CD8-positive, alpha-beta memory T cell (primary cell): Measurements from ENCODE around the gene GRIA1. TPM values are rescaled to one million over a fixed set of nuclear protein-coding genes. Genes with fewer than 3 reads are reported as not detected.

Experiments used
- CTCF ChIA-PET: fragments of 350-600 bp; sonication (Branson Sonifier 250); formaldehyde crosslinking; loops from one replicate; lab custom pipeline; 2021; ENCODE audit warnings: antibody characterized with exemption; lab: Charles Lee
- POLR2A ChIA-PET: fragments of 350-600 bp; sonication (Branson Sonifier 250); formaldehyde crosslinking; loops from one replicate; lab custom pipeline; 2021; ENCODE audit warnings: antibody characterized with exemption; lab: Charles Lee
- DNase-seq, 5 donors: peaks; one replicate each; pipeline versions ENCODE4 v3.0.0 to v3.0.0-alpha.2; 2020 to 2022; ENCODE audit warnings: mixed read lengths in 1 of 5
- H3K27ac ChIP-seq: one replicate; pipeline ENCODE4 v1.7.0; 2013; ENCODE audit warnings: low read depth, mild to moderate bottlenecking, low read length, moderate library complexity
- H3K27me3 ChIP-seq: 2 replicates; pipeline ENCODE4 v1.7.0; 2013; ENCODE audit warnings: low read length, mild to moderate bottlenecking; ENCODE audit not compliant: insufficient read depth, poor library complexity, severe bottlenecking
- H3K36me3 ChIP-seq: 2 replicates; pipeline ENCODE4 v1.7.0; 2013; ENCODE audit warnings: mild to moderate bottlenecking, low read length, moderate library complexity; ENCODE audit not compliant: insufficient read depth
- H3K4me1 ChIP-seq: 2 replicates; pipeline ENCODE4 v1.7.0; 2013; ENCODE audit warnings: mild to moderate bottlenecking, low read length, moderate library complexity; ENCODE audit not compliant: insufficient read depth
- H3K4me3 ChIP-seq: 2 replicates; pipeline ENCODE4 v1.7.0; 2013; ENCODE audit warnings: mild to moderate bottlenecking, low read length
- H3K9me3 ChIP-seq: 2 replicates; pipeline ENCODE4 v1.7.0; 2013; ENCODE audit warnings: mild to moderate bottlenecking, low read length
- H3K27ac Mint-ChIP-seq, 8 donors: one replicate each; pipeline ENCODE4 v1.8.0; 2020 to 2021; ENCODE audit warnings: mixed read lengths in 8 of 8, mild to moderate bottlenecking in 6 of 8, inconsistent platforms in 3 of 8, moderate library complexity in 3 of 8
- H3K27me3 Mint-ChIP-seq, 2 donors: one replicate each; pipeline ENCODE4 v1.8.0; 2020 to 2021; ENCODE audit warnings: mixed read lengths in 2 of 2, mild to moderate bottlenecking in 1 of 2, moderate library complexity in 1 of 2
- H3K36me3 Mint-ChIP-seq, 3 donors: one replicate each; pipeline ENCODE4 v1.8.0; 2020 to 2021; ENCODE audit warnings: mixed read lengths in 3 of 3, inconsistent platforms in 1 of 3, mild to moderate bottlenecking in 1 of 3
- H3K4me1 Mint-ChIP-seq, 3 donors: one replicate each; pipeline ENCODE4 v1.8.0; 2020 to 2021; ENCODE audit warnings: mixed read lengths in 3 of 3, inconsistent platforms in 1 of 3, mild to moderate bottlenecking in 1 of 3
- H3K4me3 Mint-ChIP-seq, 7 donors: one replicate each; pipeline ENCODE4 v1.8.0; 2020 to 2021; ENCODE audit warnings: mixed read lengths in 7 of 7, mild to moderate bottlenecking in 6 of 7, moderate library complexity in 4 of 7, inconsistent platforms in 2 of 7
- H3K9me3 Mint-ChIP-seq, 5 donors: one replicate each; pipeline ENCODE4 v1.8.0; 2020 to 2022; ENCODE audit warnings: mixed read lengths in 5 of 5, mild to moderate bottlenecking in 3 of 5, moderate library complexity in 2 of 5, inconsistent platforms in 1 of 5
- polyA plus RNA-seq: library from polyadenylated mRNA; unstranded; fragments of 300-500 nt; fragmentation: Illumina TruSeq; gene quantifications from one replicate; pipeline ENCODE4 v1.2.3, GENCODE V29; 2021
- total RNA-seq, 2 experiments: library from RNA; stranded (reverse); gene quantifications; one replicate each; pipeline ENCODE4 v1.2.3, GENCODE V29; 2021

The GRIA1 gene
- total and polyA plus RNA-seq, 3 experiments from 2014 or later: not detected

DNA sequence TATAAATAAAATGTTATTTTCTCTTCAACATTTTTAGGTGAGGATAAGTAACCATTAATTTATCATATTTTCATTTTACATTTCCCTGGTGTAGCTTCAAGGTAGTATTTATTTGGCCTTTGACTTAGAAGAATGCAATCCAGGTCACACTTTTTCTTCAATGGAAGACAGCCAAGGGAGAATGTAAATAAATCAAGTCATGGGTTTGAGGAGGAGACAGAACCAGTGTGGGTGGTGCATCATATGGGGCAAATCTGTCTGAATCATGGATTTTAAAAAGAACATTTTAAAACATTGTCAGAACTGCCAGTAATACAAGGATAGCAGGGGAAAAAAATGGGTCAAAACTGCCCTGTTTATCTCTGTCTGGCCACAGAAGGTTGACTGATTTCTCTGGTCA is 318.7 kb downstream of the GRIA1 start:
- Mint-ChIP-seq H3K27me3 (peaks cover 3 to 10% of the 10 kb centered on the region in 2 donors), H3K4me1 (no peaks in the 10 kb centered on the region), H3K4me3 (no peak overlapping the region), H3K36me3 (no peaks in the 10 kb centered on the region), H3K9me3 (peaks cover 0 to 2% (median 0%) of the 10 kb centered on the region in 5 donors), H3K27ac (no peak overlapping the region)
- POLR2A ChIA-PET: no interaction called here
- DNase-seq: no peak
- Histone ChIP-seq H3K4me1 (no peaks in the 10 kb centered on the region), H3K9me3 (no peaks in the 10 kb centered on the region), H3K36me3 (no peaks in the 10 kb centered on the region), H3K27ac (no peak overlapping the region), H3K27me3 (no peaks in the 10 kb centered on the region), H3K4me3 (no peak overlapping the region)
- CTCF ChIA-PET: no interaction called here

DNA sequence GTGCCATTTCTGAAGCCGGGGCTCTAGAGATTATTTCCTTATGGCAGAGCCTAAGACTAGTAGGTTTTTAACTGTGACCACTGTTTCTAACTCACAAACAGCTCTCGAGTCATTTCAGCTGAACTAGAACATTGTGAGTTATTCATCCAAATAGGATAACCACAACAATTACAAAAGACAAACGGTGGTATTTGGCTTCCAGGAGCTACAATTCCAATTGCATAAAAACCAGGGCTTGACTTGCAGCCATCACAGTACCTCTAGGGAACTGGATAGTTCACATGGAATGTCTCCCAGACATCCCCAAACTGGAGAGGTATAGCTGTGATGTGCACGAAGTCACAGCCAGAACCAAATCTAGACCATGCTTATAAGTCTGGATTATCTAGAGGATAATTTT is 323.4 kb downstream of the GRIA1 start:
- Histone ChIP-seq H3K4me3 (no peak overlapping the region), H3K9me3 (no peaks in the 10 kb centered on the region), H3K27ac (no peak overlapping the region), H3K36me3 (no peaks in the 10 kb centered on the region), H3K4me1 (no peaks in the 10 kb centered on the region), H3K27me3 (no peaks in the 10 kb centered on the region)
- Mint-ChIP-seq H3K4me1 (no peaks in the 10 kb centered on the region), H3K27me3 (peaks cover 3 to 8% of the 10 kb centered on the region in 2 donors), H3K4me3 (no peak overlapping the region), H3K9me3 (peaks cover 0 to 2% (median 0%) of the 10 kb centered on the region in 5 donors), H3K36me3 (no peaks in the 10 kb centered on the region), H3K27ac (no peak overlapping the region)
- CTCF ChIA-PET: no interaction called here
- POLR2A ChIA-PET: no interaction called here
- DNase-seq: no peak

- Histone ChIP-seq H3K4me3 (no peak overlapping the region), H3K36me3 (no peaks in the 10 kb centered on the region), H3K27ac (no peak overlapping the region), H3K27me3 (no peaks in the 10 kb centered on the region), H3K9me3 (no peaks in the 10 kb centered on the region), H3K4me1 (no peaks in the 10 kb centered on the region)
- H3K4me3 Mint-ChIP-seq: no peak overlapping the region
- ChIA-PET POLR2A (no interaction called here), CTCF (no interaction called here)
- H3K27me3 Mint-ChIP-seq: peaks cover 2 to 4% of the 10 kb centered on the region in 2 donors
- peaks cover 0 to 2% (median 0%) of the 10 kb centered on the region in 5 donors for H3K9me3 Mint-ChIP-seq
- no peak overlapping the region for H3K27ac Mint-ChIP-seq
- H3K4me1 Mint-ChIP-seq: no peaks in the 10 kb centered on the region
- DNase-seq: no peak
- no peaks in the 10 kb centered on the region for H3K36me3 Mint-ChIP-seq
Observed at GRCh38 chr5:153816870-153817269, 326.4 kb downstream of the GRIA1 start.

DNA sequence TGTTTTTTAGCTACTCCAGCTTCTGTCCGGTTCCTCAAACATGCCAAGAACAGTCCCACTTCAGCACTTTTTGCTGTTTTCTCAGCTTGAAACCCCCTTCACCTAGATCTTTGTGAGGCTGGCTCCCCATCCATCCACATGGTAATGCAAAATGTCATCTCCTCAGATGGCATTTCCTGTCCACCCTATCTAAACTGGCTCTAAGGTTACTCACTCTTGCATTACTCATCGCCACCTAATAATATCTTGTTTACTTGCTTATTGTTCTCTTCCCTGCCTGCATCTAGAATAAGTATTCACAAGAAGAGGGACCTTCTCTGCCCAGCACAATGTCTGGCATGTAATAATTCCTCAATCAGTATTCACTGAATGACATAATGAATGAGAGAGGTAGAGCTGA is 328.2 kb downstream of the GRIA1 start:
- Histone ChIP-seq H3K27ac (no peak overlapping the region), H3K4me3 (no peak overlapping the region), H3K9me3 (no peaks in the 10 kb centered on the region), H3K4me1 (no peaks in the 10 kb centered on the region), H3K36me3 (no peaks in the 10 kb centered on the region), H3K27me3 (no peaks in the 10 kb centered on the region)
- H3K4me3 Mint-ChIP-seq: no peak overlapping the region
- H3K27me3 Mint-ChIP-seq: peaks cover 2 to 4% of the 10 kb centered on the region in 2 donors
- no peak for DNase-seq
- H3K9me3 Mint-ChIP-seq: peaks cover 0 to 2% (median 0%) of the 10 kb centered on the region in 5 donors
- no peaks in the 10 kb centered on the region for H3K4me1 Mint-ChIP-seq
- CTCF ChIA-PET: no interaction called here
- no peak overlapping the region for H3K27ac Mint-ChIP-seq
- POLR2A ChIA-PET: no interaction called here
- no peaks in the 10 kb centered on the region for H3K36me3 Mint-ChIP-seq

- Mint-ChIP-seq H3K4me1 (no peaks in the 10 kb centered on the region), H3K27ac (no peak overlapping the region), H3K4me3 (no peak overlapping the region), H3K9me3 (peaks cover 0 to 4% (median 0%) of the 10 kb centered on the region in 5 donors), H3K27me3 (peaks cover 4 to 5% of the 10 kb centered on the region in 2 donors), H3K36me3 (no peaks in the 10 kb centered on the region)
- DNase-seq: no peak
- ChIA-PET POLR2A (no interaction called here), CTCF (no interaction called here)
- Histone ChIP-seq H3K27me3 (no peaks in the 10 kb centered on the region), H3K4me1 (no peaks in the 10 kb centered on the region), H3K9me3 (no peaks in the 10 kb centered on the region), H3K27ac (no peak overlapping the region), H3K4me3 (no peak overlapping the region), H3K36me3 (no peaks in the 10 kb centered on the region)
Observed at GRCh38 chr5:153823036-153823435, 332.6 kb downstream of the GRIA1 start.

GRCh38 chr5:153824909-153825308 is 334.4 kb downstream of the GRIA1 start:
- no peaks in the 10 kb centered on the region for H3K36me3 ChIP-seq
- no peaks in the 10 kb centered on the region for H3K4me1 ChIP-seq
- Mint-ChIP-seq H3K4me3 (no peak overlapping the region), H3K27ac (no peak overlapping the region), H3K27me3 (peaks cover 0 to 5% of the 10 kb centered on the region in 2 donors), H3K4me1 (no peaks in the 10 kb centered on the region), H3K9me3 (peaks cover 0 to 7% (median 2%) of the 10 kb centered on the region in 5 donors), H3K36me3 (no peaks in the 10 kb centered on the region)
- no peaks in the 10 kb centered on the region for H3K9me3 ChIP-seq
- ChIA-PET POLR2A (no interaction called here), CTCF (no interaction called here)
- no peaks in the 10 kb centered on the region for H3K27me3 ChIP-seq
- H3K27ac ChIP-seq: no peak overlapping the region
- no peak for DNase-seq
- H3K4me3 ChIP-seq: no peak overlapping the region

- Histone ChIP-seq H3K4me1 (no peaks in the 10 kb centered on the region), H3K27me3 (no peaks in the 10 kb centered on the region), H3K36me3 (no peaks in the 10 kb centered on the region), H3K27ac (no peak overlapping the region), H3K9me3 (no peaks in the 10 kb centered on the region), H3K4me3 (no peak overlapping the region)
- H3K36me3 Mint-ChIP-seq: no peaks in the 10 kb centered on the region
- no peak overlapping the region for H3K27ac Mint-ChIP-seq
- ChIA-PET CTCF (no interaction called here), POLR2A (no interaction called here)
- DNase-seq: no peak
- peaks cover 0 to 7% (median 2%) of the 10 kb centered on the region in 5 donors for H3K9me3 Mint-ChIP-seq
- peaks cover 0 to 6% of the 10 kb centered on the region in 2 donors for H3K27me3 Mint-ChIP-seq
- H3K4me1 Mint-ChIP-seq: no peaks in the 10 kb centered on the region
- H3K4me3 Mint-ChIP-seq: no peak overlapping the region
Observed at GRCh38 chr5:153827397-153827796, 336.9 kb downstream of the GRIA1 start.

GRCh38 chr5:153829510-153830065 is 339.1 kb downstream of the GRIA1 start:
- Histone ChIP-seq H3K4me3 (no peak overlapping the region), H3K27me3 (no peaks in the 10 kb centered on the region), H3K4me1 (no peaks in the 10 kb centered on the region), H3K36me3 (no peaks in the 10 kb centered on the region), H3K9me3 (no peaks in the 10 kb centered on the region), H3K27ac (no peak overlapping the region)
- Mint-ChIP-seq H3K4me3 (no peak overlapping the region), H3K9me3 (peaks cover 0 to 7% (median 2%) of the 10 kb centered on the region in 5 donors), H3K27ac (no peak overlapping the region), H3K36me3 (no peaks in the 10 kb centered on the region), H3K4me1 (no peaks in the 10 kb centered on the region), H3K27me3 (peaks cover 0 to 6% of the 10 kb centered on the region in 2 donors)
- no peak for DNase-seq
- POLR2A ChIA-PET: no interaction called here
- CTCF ChIA-PET: no interaction called here
